ENCODE results near the gene AKR1C3.

GRCh38 chr10:5064656-5065055 is 29.6 kb upstream of the AKR1C3 start:
- TF ChIP-seq, protein P1, sequence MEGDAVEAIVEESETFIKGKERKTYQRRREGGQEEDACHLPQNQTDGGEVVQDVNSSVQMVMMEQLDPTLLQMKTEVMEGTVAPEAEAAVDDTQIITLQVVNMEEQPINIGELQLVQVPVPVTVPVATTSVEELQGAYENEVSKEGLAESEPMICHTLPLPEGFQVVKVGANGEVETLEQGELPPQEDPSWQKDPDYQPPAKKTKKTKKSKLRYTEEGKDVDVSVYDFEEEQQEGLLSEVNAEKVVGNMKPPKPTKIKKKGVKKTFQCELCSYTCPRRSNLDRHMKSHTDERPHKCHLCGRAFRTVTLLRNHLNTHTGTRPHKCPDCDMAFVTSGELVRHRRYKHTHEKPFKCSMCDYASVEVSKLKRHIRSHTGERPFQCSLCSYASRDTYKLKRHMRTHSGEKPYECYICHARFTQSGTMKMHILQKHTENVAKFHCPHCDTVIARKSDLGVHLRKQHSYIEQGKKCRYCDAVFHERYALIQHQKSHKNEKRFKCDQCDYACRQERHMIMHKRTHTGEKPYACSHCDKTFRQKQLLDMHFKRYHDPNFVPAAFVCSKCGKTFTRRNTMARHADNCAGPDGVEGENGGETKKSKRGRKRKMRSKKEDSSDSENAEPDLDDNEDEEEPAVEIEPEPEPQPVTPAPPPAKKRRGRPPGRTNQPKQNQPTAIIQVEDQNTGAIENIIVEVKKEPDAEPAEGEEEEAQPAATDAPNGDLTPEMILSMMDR (conservative IDR thresholded peaks at IDR 0.05; ENCODE audit: low read depth in 2 of 2), result no peak
- TF ChIP-seq EZH2 (IDR thresholded peaks at IDR 0.05; ENCODE audit: low read depth, unreplicated experiment) (no peak), NANOG (IDR thresholded peaks at IDR 0.05; ENCODE audit: borderline replicate concordance) (no peak), POLR2AphosphoS5 (IDR thresholded peaks at IDR 0.05; ENCODE audit: low read depth) (no peak), ZNF114 (CRISPR knock-in tag; IDR thresholded peaks at IDR 0.05) (no peak), EZH2phosphoT487 (IDR thresholded peaks at IDR 0.05; ENCODE audit: unreplicated experiment) (no peak), REST (IDR thresholded peaks at IDR 0.05; ENCODE audit: unreplicated experiment) (no peak), ZNF331 (CRISPR knock-in tag; IDR thresholded peaks at IDR 0.05; ENCODE audit: low read depth) (no peak), CREB1 (CRISPR knock-in tag; IDR thresholded peaks at IDR 0.05; ENCODE audit: low read depth) (no peak), JUNB (IDR thresholded peaks at IDR 0.05; ENCODE audit: unreplicated experiment) (no peak), STAT1 (IDR thresholded peaks at IDR 0.05; ENCODE audit: unreplicated experiment) (no peak)
- TF ChIP-seq, protein P2, sequence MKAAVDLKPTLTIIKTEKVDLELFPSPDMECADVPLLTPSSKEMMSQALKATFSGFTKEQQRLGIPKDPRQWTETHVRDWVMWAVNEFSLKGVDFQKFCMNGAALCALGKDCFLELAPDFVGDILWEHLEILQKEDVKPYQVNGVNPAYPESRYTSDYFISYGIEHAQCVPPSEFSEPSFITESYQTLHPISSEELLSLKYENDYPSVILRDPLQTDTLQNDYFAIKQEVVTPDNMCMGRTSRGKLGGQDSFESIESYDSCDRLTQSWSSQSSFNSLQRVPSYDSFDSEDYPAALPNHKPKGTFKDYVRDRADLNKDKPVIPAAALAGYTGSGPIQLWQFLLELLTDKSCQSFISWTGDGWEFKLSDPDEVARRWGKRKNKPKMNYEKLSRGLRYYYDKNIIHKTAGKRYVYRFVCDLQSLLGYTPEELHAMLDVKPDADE (IDR thresholded peaks at IDR 0.05), result no peak
- TF ChIP-seq, protein P3, sequence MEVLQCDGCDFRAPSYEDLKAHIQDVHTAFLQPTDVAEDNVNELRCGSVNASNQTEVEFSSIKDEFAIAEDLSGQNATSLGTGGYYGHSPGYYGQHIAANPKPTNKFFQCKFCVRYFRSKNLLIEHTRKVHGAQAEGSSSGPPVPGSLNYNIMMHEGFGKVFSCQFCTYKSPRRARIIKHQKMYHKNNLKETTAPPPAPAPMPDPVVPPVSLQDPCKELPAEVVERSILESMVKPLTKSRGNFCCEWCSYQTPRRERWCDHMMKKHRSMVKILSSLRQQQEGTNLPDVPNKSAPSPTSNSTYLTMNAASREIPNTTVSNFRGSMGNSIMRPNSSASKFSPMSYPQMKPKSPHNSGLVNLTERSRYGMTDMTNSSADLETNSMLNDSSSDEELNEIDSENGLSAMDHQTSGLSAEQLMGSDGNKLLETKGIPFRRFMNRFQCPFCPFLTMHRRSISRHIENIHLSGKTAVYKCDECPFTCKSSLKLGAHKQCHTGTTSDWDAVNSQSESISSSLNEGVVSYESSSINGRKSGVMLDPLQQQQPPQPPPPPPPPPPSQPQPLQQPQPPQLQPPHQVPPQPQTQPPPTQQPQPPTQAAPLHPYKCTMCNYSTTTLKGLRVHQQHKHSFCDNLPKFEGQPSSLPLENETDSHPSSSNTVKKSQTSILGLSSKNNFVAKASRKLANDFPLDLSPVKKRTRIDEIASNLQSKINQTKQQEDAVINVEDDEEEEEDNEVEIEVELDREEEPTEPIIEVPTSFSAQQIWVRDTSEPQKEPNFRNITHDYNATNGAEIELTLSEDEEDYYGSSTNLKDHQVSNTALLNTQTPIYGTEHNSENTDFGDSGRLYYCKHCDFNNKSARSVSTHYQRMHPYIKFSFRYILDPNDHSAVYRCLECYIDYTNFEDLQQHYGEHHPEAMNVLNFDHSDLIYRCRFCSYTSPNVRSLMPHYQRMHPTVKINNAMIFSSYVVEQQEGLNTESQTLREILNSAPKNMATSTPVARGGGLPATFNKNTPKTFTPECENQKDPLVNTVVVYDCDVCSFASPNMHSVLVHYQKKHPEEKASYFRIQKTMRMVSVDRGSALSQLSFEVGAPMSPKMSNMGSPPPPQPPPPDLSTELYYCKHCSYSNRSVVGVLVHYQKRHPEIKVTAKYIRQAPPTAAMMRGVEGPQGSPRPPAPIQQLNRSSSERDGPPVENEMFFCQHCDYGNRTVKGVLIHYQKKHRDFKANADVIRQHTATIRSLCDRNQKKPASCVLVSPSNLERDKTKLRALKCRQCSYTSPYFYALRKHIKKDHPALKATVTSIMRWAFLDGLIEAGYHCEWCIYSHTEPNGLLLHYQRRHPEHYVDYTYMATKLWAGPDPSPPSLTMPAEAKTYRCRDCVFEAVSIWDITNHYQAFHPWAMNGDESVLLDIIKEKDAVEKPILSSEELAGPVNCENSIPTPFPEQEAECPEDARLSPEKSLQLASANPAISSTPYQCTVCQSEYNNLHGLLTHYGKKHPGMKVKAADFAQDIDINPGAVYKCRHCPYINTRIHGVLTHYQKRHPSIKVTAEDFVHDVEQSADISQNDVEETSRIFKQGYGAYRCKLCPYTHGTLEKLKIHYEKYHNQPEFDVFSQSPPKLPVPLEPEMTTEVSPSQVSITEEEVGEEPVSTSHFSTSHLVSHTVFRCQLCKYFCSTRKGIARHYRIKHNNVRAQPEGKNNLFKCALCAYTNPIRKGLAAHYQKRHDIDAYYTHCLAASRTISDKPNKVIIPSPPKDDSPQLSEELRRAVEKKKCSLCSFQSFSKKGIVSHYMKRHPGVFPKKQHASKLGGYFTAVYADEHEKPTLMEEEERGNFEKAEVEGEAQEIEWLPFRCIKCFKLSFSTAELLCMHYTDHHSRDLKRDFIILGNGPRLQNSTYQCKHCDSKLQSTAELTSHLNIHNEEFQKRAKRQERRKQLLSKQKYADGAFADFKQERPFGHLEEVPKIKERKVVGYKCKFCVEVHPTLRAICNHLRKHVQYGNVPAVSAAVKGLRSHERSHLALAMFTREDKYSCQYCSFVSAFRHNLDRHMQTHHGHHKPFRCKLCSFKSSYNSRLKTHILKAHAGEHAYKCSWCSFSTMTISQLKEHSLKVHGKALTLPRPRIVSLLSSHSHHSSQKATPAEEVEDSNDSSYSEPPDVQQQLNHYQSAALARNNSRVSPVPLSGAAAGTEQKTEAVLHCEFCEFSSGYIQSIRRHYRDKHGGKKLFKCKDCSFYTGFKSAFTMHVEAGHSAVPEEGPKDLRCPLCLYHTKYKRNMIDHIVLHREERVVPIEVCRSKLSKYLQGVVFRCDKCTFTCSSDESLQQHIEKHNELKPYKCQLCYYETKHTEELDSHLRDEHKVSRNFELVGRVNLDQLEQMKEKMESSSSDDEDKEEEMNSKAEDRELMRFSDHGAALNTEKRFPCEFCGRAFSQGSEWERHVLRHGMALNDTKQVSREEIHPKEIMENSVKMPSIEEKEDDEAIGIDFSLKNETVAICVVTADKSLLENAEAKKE (CRISPR knock-in tag; IDR thresholded peaks at IDR 0.05), result no peak

Measured in GM23338 (cell line).